GM03348 (cell line): ENCODE data around the gene PLCH2.

Experiments used
- DNase-seq: peaks from one replicate; pipeline ENCODE4 v3.0.0; 2012; ENCODE audit warnings: low spot score

Gene PLCH2

GRCh38 chr1:2501041-2501819 is 25.1 kb downstream of the PLCH2 start:
- no peak for DNase-seq

DNA sequence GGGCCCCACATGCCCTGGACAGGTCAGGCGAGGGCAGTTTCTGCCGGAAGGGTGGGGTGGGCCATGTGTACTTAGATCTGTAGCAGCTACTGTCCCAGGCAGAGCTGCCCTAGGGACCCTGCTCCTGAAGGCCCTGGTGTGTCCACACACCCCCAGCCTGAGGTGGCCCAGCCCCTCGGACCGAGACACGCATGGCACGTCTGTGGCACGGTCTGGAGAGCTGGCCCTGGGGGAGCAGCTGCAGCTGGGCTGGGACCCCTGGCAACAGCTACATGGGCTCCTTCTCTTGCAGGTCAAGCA is 25.7 kb downstream of the PLCH2 start:
- no peak for DNase-seq

DNA sequence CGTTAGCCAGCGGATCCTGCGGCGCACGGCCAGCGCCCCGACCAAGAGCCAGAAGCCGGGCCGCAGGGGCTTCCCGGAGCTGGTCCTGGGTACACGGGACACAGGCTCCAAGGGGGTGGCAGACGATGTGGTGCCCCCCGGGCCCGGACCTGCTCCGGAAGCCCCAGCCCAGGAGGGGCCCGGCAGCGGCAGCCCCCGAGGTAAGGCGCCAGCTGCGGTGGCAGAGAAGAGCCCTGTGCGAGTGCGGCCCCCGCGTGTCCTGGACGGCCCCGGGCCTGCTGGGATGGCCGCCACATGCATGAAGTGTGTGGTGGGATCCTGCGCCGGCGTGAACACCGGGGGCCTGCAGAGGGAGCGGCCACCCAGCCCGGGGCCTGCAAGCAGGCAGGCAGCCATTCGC is 26.1 kb downstream of the PLCH2 start:
- DNase-seq = no peak

DNA sequence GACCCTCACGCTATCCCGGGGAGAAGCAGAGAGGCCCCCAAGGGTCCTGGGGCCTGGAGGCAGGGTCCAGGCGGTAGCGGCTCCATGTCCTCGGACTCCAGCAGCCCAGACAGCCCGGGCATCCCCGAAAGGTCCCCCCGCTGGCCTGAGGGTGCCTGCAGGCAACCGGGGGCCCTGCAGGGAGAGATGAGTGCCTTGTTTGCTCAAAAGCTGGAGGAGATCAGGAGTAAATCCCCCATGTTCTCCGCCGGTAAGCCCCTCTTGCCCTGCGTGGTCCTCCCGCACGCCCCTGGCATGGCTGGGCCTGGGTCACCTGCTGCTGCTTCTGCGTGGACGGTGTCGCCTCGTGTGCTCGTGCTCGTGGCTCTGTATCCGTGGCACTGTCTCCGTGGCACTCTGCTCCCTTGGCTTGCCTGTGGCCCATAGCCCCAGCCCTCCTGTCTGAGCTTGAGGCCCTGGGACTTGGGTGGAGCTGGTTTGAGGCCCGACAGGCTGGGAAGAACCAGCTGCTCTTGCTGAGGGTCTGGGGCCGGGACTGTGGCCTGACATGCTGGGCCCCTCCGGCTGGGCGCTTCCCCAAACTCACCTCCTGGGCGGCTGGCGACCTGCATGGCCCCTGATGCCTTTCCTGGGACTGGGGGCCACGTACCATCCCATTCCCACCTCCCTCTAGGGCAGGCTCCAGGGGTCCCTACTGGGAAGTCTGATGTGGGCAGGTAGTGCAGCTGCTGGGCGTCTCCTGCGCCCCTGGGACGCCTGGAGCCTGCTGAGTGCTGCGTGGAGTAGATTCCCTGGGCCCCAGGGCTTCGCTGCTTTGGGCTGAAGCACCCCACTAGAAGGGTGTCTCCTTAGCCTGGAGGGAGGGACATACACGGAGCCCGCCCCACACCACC is 26.8 kb downstream of the PLCH2 start:
- DNase-seq = no peak

- no peak for DNase-seq
Measured at GRCh38 chr1:2503554-2504224, 27.6 kb downstream of the PLCH2 start.

GRCh38 chr1:2504225-2504948 is 28.3 kb downstream of the PLCH2 start:
- peak; percentile 45 for DNase-seq

- DNase-seq = peak; percentile 43
Measured at GRCh38 chr1:2504949-2505272, 28.8 kb downstream of the PLCH2 start.

- no peak for DNase-seq
Measured at GRCh38 chr1:2505461-2505994, 29.4 kb downstream of the PLCH2 start.

- no peak for DNase-seq
Measured at GRCh38 chr1:2506007-2506860, 30.1 kb downstream of the PLCH2 start.

DNA sequence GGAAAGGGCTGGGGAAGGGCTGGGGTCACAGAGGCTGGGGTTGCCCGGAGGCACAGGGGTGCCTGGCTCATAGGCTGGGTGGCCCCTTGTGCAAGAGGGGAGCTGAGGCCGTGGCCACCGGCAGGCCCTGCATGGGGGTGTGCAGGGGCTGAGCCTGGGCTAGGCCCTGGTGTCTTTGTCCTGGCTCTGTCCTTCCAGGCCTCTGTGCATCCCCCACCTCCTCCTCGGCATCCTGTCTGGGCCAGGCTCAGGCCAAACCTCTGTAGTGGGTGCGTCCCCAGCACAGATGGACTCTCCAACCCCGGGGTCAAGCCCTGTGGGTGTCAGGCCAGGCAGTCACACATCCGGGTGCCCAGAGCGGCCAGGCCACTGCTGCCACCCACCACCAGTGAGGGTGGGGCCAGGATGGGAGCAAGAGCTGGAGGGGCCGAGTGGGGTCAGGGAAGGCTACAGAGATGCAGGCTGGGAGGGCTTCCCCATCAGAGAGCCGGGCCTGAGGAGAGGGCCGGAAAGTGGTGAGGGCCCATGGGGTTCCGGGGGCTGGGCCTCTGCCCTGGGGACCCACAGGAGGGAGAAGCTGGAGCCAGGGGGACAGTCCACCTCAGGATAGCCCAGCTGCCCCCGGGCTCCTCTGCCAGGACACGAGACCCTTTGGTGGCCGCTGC is 30.9 kb downstream of the PLCH2 start:
- DNase-seq = no peak

- no peak for DNase-seq
Measured at GRCh38 chr1:2507744-2508155, 31.7 kb downstream of the PLCH2 start.

GRCh38 chr1:2508180-2508579 is 32.1 kb downstream of the PLCH2 start:
- no peak for DNase-seq

GRCh38 chr1:2508751-2509150 is 32.7 kb downstream of the PLCH2 start:
- DNase-seq = no peak

GRCh38 chr1:2509589-2509988 is 33.5 kb downstream of the PLCH2 start:
- no peak for DNase-seq

GRCh38 chr1:2510366-2511155 is 34.5 kb downstream of the PLCH2 start:
- DNase-seq = no peak

DNA sequence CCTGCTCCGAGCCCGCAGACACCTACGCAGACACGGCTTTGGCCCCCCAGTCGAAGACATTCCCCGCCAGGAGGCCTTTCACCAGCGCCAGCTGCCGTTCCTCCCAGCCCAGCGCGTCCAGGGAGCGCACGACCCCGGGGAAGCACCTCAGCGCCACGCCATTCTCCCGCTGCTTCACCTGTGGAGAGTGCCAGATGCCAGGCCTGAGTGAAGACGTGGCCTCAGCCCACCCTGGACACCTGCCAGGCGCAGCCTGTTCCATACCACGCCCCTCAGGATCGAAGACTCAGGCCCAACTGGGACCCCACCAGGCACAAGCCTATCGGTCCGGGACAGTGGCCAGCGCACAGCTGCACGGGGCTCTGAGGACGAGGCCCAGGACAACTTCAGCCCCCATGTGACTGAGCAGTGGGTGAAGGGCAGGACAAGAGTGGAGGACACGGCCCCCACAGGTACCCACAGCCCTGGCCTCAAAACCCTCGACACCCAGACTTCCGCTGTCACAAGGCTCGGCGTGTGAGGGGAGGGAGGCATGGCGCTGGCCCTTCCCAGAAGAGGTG is 36.9 kb downstream of the PLCH2 start:
- DNase-seq = no peak

DNA sequence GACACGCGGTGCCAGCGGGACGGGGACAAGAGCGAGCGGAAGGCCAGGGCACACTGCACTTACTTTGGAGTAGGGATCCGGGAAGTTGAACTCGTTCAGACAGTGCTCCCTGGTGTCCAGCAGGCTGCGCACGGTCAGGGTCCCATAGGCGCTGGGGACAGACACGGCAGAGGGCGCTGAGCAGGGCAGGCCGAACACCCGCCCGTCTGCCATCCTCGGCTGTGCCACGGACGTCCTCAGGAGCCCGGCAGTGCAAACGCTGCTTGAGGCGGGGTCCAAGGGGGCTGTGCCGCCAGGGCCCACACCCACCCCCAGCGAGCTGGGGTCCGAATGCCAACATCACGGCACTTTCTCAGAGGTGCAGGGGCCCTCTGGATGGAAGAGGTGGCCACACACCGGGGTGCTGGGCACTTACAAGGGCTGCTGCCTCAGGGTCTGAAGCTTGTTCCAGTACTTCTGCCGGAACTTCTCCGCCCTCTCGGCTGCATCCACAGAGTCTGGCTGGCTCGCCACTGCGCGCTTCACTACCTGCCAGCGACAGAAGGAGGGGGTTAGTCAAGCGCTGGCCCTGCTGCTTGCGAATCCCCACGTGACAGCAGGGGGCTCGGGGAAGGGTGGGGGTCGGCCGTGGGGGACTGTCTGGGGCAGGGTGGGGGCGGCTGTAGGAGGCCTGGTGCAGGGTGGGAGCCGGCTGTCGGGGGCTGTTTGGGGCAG is 38.0 kb downstream of the PLCH2 start:
- no peak for DNase-seq

DNA sequence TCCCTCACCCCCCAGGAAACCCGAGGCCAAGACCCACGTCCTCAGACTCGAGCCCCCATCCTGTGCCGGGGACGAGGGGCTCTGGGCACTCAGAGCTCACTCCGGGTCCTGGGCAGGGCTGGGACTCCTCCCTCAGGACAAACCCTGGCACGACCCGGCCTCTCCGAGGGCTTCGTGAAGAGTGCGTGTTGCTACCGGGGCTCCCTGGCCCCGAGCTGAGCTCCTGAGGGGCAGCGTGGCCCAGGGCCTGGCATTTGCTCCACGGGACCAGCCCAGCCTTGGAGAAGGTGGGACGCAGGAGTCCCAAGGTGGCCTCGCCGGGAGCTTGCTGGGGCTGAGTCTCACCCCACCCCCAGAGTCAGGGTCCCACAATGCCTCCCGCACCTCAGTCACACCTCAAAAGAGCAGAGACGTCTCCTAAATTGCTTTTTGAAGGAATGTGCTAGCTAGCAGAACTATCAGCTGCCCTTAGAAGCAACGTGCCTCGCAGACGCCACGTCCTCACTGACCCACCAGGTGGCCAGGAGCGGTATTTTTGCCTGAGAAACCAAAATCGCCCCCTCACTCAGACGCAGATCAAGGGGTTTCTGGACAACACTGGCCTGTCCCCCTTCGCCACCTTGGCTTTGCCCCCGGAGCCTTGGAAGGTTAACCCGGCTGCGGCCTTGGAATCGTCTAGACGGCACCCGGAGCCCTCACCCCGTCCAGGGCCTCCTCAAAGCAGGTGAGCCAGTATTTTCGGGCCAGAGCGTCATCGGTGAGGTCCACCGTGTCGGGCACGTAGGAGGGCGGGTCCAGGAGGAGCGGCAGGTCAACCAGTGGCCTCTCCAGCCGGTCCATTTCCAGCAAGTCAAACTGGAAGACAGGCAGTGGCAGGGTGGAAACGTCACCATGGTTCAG is 39.0 kb downstream of the PLCH2 start:
- DNase-seq = no peak
